CD4-positive, alpha-beta T cell treated with Interleukin-15 for 1 hour (primary cell): Measurements from ENCODE around the gene FAM236B.
"Not testable (repeated sequence)": the region's sequence is repeated elsewhere in the genome, so short reads cannot be mapped to it uniquely, and the experiment has no call there.

Experiments
- DNase-seq: peaks from one replicate; pipeline ENCODE4 v3.0.0-alpha.2; 2020

FAM236B gene

GRCh38 chrX:72782560-72782959, at the start of gene FAM236B:
Gene FAM236B, minus strand, starts transcription at chrX:72782660. Its CDS starts 100 bp downstream, at chrX:72782560.
- DNase-seq = not testable (repeated sequence)

DNA sequence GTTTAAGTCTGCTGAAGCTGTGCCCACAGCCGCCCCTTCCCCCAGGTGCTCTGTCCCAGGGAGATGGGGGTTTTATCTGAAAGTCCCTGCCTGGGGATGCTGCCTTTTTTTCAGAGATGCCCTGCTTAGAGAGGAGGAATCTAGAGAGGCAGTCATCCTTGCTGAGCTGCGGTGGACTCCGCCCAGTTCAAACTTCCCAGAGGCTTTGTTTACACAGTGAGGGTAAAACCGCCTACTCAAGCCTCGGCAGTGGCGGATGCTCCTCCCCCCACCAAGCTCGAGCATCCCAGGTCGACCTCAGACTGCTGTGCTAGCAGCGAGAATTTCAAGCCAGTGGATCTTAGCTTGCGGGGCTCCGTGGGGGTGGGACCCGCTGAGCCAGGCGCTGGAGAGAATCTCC, 48.2 kb upstream of the FAM236B start:
- not testable (repeated sequence) for DNase-seq

DNA sequence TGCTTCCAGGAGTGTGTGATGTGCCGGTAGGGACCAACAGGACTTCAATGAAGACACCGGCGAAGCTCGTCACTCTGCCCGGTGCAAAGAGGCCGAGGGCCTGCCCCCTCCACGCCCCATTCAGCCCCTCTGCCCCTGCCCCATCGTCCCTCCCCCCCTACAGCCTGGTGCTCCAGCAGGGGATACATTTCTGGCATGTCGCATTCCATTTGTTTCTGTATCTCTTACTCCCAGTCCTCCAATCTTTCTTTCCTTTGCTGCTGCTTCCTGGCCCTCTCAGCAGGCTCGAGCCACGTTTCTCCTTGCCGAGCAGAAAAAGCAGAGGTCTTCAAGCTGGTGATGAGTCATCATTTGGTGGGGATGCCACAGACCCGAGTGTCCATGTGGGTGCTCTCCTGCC, 25.6 kb upstream of the FAM236B start, which contains the start of gene FAM236D:
Gene FAM236D (minus strand): TSS at position 101 of the 400 bp plus-strand sequence. CDS start 100 bp downstream, at position 1.
- not testable (repeated sequence) for DNase-seq

DNA sequence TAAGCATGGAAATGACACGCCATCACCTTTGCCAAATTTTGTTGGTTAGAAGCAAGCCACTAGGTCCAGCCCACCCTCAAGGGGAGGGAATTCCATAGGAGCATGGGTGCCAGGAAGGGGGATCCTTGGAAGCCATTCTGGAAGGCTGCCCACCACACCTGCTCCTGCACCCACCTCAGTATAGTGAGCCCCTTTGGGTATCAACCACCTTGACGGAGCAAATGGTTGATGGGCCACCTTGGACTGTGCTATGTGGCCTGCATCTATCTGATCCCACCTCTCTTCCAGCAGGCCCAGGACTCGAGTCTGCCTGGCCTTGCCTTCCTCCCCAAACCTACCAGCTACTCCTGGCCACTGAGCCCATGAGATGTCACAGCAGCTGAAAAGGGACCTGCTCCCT, 7.9 kb upstream of the FAM236B start:
- DNase-seq = not testable (repeated sequence)

- DNase-seq = not testable (repeated sequence)
Observed at GRCh38 chrX:72788142-72788541, 5.7 kb upstream of the FAM236B start.

DNA sequence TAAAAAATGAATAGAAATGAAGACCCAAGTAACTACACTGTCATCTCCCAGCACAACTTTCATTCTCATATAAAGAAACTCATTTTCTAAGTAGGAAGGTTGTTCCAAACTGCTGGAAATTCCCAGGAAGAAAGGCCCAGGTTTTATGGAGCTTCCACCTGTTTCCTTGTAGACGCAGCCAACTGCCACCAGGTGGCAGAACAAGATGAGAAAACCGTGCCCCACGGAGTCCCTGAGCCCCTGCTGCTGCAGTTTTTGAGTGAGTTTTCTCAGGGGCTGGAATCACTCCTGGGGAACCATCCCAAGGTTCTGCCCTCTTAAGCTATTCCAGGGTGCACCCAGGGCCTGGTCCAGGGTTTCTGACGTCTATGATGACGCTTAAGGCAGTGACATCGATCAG, 1.5 kb upstream of the FAM236B start:
- DNase-seq = not testable (repeated sequence)

DNA sequence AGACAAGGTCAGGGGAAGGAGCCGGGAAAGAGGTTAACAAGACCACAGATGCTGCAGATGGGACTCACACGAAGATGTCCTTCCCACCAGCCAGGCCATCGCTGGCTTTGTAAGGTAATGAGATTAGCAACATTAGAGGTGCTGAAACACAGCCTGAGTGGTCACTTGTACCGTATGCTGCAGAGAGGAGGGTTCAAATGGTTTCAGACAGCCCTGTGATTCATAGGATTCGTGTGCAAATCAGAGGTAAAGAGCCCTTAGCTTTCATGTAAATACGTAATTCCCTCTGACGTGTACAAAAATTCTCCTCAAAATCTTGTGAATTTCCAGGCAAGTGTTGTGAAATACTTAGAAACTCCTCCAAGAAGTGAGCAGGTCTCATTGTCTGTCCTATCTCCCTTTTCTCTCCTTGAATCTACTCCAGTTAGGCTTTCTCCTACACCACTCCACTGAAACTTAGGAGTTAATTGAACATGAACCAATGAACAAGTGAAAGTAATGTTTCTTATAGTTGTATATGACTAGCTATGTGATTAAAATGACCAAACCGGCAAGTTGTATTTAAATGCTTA, 991 bp upstream of the FAM236B start:
- DNase-seq = not testable (repeated sequence)

GRCh38 chrX:72778146-72778545, 4.3 kb downstream of the FAM236B start:
- not testable (repeated sequence) for DNase-seq

GRCh38 chrX:72777467-72777790, 5.0 kb downstream of the FAM236B start:
- not testable (repeated sequence) for DNase-seq

DNA sequence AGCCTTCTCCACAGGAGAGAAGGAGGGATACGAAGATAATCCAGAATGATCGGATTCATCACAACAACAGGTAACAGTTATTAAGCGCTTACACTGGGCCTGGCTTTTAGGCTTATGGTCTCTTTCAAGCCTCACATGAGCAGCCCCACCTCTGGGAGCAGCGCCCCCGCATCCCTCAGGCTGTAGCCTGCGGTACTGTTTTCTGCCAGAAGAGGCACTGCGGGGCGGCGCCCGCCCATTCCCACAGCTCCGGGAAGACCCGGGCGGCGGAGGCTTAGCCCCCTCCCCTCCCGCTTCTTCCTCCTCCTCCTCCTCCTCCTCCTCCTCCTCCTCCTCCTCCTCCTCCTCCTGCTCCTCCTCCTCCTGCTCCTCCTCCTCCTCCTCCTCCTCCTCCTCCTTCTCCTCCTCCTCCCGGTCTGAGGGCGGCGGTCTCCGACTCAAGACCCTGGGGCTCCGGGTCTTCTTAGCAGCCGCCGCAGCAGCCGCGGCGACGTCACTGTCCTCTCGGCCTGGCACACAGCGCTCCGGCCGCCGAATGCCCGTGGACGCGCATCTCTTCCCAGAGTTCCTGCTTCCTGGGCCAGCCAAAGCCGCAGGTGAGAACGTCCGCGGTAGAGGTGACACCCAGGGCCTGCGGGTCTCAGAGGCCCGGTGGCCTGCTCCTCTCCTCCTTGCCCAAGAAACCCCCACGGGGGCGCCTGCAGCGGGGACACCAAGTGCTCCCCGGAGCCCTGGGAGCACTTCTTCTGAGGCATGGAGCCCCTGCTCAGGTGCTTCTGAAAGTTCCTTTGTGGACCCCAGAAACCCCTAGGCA, 5.6 kb downstream of the FAM236B start, which contains the start of gene DMRTC1B:
Gene DMRTC1B (plus strand): TSS at position 238 of the 814 bp plus-strand sequence. CDS start 68,246 bp downstream, outside the sequence.
- DNase-seq = not testable (repeated sequence)

DNA sequence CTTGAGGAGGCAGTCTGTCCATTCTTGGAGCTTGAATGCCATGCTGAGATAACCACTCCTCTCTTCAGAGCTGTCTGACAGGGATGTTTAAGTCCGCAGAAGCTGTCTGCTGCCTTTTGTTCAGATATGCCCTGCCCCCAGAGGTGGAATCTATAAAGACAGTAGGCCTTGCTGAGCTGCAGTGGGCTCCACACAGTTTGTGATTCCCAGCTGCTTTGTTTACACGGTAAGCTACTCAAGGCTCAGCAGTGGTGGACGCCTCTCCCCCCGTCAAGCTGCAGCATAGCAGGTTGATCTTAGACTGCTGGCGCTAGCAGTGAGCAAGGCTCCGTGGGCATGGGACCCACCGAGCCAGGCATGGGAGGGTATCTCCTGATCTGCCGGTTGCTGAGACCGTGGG, 22.0 kb downstream of the FAM236B start:
- not testable (repeated sequence) for DNase-seq

DNA sequence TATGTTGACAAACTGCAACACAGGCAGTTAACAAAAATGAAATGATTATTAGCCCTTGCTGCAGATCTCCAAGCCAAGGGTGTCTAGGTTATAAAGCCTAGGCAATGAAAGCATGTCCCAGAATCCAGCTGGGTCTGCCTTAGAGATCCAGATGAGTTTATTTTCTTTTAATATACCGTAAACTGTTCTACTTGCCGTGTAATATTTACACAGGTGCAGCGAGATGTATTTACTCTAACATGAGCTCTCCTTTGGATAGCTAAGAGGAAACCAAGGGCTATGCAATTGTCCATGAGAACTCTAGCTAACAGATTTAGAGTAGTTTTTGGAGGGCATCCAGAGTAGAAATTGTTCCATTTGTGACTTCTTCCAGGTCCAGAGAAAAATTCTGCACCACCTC, 33.9 kb downstream of the FAM236B start:
- DNase-seq = not testable (repeated sequence)

DNA sequence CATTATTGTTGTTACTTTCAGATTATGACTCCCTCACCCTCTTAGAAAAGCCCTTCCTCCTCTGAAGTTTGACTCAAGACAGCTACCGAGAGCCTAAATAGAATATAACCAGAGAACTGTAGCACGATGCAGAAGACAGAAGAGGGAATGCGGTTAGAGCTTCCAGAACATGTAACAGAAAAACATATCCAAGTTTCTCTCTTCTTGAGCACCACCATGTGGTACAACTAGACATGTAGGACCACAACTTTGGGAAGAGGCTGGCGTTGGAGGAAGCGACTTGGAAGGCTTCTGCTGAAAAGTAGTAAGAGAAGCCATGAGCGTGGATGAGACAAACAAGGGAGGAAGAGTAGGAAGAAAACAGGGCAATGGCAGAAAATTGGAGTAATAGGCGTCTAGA, 36.9 kb downstream of the FAM236B start:
- not testable (repeated sequence) for DNase-seq

DNA sequence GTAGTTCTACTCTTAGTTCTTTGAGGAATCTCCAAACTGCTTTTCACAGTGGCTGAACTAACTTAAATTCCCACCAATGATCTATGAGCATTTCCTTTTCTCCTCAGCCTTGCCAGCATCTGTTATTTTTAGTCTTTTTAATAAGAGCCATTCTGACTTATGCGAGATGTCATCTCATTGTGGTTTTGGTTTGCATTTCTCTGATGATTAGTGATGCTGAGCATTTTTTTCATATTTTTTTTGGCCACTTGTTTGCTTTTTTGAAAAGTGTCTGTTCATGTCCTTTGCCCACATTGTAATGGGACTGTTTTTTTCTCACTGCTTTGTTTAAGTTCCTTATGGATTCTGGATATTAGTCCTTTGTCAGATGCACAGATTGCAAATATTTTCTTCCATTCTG, 46.9 kb downstream of the FAM236B start:
- no peak for DNase-seq

DNA sequence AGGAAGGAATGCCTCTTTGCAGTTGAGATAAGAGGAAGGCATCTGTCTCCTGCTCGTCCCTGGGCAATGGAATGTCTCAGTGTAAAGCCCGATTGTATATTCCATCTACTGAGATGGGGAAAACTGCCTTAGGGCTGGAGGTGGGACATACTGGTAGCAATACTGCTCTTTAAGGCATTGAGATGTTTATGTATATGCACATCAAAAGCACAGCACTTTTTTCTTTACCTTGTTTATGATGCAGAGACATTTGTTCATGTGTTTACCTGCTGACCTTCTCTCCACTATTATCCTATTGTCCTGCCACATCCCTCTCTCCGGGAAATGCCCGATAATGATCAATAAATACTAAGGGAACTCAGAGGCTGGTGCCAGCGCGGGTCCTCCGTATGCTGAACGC, 48.8 kb downstream of the FAM236B start:
- not testable (repeated sequence) for DNase-seq
